SW 1271 (cell line): ENCODE measurements around the gene TBX5.

Source experiments
- DNase-seq, 2 experiments: peaks; one replicate each; lab custom pipeline; 2025; lab: John Stamatoyannopoulos, UW

The TBX5 gene

DNA sequence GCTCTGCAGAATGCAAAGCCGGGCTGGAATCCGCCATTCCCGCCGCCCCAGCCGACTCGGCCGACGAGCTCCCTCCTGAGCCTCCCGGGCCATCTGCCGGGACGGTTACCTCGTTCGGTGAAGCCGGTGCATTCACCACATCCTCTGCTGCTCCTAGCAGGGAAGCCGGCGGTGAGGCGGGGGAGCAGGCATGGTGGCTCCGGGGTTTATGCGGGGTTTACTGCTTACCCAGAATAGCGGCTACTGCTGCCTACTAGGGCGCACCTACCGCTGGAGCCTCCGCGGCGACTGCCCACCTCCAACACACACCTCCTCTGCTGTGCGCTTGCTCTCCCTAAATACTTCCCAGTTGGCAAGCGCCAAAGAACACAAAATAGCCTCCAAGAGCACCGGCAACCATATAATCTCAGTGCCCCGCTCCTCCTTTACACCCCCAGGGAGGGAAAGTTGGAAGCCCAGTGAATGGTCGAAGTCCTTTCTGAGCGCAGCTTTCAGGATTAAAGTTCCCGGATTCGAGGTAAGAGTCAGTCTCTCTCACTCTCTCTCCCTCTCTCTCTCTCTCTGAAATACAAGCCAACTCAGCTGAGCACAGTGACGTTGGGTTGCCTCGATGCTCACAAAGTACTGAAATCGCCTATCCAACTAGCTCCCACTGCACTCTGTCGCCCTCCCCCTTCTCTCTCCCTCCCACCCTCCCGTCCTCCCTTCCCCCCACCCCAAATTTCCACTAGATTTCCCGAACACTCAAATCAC lies at the start of gene TBX5:
Gene TBX5 (minus strand): TSS at position 626 of the 753 bp plus-strand sequence. CDS start 2,246 bp downstream, outside the sequence.
- no peak for DNase-seq

DNA sequence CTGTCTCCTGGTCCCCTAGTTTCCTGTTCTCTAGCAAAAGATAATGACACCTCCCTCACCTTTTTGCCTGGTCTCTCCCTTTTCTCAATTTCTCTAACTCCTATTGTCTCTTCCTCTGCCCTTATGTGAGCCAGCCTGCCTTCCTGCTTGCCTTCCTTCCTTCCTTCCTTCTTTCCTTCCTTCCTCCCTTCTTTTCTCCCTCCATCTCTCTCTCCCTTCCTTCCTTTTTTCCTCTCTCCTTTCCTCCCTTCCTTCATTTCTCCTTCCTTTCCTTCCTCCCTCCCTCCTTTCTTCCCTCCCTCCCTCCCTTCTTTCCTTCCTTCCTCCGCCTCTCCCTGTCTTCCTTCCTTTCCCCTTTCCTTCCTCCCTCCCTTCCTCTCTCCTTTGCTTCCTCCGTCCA lies 45.7 kb upstream of the TBX5 start:
- DNase-seq, result no peak

DNA sequence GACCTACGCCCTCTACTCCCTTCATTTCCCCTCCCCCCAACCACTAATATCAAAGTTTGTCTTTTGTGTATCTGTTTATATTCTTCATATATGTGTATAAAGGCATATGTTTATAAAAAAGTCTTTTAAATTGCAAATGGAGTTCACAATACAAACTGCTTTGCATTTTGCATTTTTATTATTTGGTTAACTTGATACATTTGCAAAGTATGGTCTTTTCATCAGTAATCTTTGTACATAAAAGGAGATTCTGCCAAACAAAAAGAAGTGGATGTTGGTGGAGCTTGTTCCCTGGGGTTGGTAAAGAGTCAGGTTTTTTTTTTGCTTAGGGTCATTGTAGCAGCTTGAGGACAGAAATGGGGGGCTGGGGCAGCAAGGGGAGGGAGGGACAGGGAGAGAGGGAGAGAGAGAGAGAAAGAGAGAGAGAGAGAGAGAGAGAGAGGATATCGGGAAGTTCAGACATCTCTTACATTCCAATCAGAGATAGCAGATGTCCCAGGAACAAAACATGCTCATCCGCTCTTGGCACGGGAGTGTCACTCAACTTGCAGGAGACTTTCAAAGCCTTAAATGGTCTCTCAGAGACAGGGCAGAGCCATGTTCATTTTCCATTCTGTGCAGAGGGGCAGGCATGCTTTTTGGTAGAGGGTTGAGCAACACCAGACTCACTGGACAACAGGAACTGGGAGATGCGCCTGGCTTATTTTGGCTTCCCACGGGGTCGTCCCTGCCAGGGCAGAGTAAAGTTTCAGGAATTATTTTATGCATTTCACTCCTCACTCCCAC lies 44.8 kb upstream of the TBX5 start:
- no peak for DNase-seq

DNA sequence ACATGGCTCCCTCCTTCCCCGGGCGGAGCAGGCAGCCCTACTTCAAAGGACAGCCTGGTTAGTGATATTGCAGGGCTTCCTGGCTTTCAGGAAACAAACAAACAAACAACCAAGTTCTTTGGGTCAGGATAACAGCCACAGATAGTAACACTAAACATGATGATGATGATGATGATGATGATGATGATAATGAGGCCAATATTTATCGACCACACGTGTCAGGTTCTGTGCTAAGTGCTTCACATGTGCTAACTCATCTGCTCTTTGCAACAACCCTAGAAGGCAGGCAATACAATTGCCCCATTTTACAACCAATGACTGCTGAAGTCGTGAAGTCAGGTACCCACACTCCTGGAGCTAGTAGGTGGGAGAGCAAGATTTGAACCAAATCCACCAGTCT lies 44.1 kb upstream of the TBX5 start:
- no peak for DNase-seq

DNA sequence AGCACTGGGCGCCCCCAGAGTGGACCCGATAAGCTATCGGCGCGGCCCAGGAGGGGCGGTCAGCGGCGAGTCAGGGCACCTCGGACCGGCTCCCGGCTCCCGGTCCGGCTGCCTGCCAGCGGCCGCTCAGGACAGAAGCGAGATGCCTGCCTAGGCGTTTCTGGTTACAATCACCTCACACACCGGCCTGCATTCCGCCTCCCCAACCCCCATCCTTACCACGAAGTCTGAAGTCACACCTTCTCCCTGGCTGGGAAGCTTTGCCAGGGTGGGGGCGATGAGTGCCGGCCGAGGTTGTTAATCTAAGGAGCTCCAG lies 42.6 kb upstream of the TBX5 start:
- DNase-seq, result no peak

DNA sequence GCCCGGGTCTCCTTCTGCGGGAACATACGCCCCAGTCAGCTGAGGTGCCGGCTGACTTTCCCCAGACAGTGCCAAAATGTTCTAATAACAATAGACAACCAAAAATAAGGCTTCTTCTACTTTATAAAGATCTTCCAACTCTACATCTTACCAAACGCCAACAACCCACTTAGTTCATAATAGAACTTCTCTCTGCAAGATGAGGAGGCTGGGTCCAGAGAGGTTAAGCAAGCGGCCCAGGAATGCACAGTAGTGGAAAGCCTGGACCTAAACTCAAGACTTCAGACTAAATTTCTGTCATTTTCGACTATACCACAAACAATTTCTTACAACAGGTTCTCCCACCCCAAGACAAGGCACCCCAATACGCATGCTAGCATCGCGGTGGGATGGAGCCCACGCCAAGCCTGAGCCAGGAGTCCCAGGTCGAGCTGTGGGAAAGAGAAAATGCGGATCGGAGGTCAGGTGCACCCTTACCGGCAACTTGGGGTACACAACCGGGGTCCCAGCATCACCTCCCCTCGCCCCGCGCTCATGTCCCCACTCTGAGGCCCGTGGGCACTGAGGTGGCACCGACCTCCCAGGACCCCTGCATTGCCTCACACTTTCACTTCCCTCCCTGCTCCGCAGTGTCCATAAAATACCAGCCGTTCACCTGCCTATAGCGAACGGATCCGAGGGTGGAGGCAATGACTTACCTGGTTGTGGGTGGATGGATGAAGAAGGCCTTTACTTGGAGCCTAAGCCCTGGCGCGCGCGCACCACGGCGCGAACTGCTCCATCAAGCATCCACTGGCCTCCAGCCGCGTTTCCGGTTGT lies 42.1 kb upstream of the TBX5 start:
- no peak for DNase-seq

DNA sequence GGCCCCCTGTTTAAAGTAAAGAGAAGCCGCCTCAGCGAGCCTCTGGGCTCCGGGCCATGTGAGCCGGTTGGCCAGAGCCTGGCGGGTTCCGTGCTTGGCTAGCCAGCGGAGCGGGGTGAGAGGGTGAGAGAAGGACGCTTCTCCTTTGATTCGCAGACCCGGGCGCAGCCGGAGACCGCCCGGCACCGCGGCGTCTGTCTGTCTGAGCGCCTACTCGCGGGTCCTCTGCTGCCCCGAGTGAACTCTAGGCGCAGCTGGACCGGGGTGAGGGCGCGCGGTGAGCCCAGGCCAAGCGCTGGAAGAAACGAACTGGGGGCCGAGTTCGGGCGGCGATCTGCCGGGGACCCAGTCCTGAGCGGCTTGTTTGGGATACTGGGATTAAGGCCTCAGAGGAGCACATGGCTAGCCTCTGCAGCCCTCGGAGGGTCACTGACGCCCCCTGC lies 41.4 kb upstream of the TBX5 start:
- DNase-seq, result no peak

DNA sequence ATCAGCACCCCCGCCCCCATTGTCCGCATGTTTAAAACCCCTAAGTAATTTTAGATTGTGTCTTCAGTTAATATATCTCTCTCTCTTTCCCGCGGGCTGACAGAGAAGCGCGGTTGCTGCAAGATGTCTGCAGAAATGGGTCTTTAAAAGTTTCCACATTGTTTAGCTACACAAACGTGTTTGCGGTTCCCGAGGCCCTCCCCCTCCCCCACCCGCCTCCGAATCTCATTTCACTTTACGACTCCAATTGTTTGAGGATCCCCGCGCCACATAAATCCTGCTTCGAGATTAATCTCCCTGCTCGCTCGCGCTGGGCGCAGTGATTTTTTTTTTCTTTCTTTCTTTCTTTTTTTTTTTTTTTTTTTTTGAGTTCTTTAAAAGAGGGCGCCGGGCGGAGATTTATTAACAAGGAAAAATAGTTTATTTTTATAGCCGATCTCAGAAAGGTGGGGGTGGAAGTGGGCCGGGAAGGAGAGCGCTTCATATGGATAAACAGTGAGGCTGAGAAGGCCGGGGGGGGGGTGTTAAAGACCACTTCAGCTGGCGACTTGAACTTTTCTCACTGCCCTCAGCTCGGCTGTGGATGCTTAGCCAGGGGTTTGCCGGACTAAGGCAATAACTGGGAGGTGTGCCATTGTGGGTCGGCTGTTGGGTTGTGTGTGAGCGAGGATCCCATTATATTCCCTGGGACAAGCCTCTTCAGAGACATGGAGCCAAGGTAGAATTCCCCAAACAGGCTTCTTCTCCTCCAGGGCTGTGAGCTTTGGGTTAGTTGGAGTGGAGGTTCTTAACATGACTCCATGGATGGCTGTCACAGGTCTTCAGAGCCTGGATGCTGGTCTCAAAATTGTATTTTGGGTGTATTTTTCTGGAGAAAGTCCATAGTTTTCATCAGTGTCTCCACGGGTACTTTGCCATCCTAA lies 39.7 kb upstream of the TBX5 start:
- DNase-seq, result no peak

DNA sequence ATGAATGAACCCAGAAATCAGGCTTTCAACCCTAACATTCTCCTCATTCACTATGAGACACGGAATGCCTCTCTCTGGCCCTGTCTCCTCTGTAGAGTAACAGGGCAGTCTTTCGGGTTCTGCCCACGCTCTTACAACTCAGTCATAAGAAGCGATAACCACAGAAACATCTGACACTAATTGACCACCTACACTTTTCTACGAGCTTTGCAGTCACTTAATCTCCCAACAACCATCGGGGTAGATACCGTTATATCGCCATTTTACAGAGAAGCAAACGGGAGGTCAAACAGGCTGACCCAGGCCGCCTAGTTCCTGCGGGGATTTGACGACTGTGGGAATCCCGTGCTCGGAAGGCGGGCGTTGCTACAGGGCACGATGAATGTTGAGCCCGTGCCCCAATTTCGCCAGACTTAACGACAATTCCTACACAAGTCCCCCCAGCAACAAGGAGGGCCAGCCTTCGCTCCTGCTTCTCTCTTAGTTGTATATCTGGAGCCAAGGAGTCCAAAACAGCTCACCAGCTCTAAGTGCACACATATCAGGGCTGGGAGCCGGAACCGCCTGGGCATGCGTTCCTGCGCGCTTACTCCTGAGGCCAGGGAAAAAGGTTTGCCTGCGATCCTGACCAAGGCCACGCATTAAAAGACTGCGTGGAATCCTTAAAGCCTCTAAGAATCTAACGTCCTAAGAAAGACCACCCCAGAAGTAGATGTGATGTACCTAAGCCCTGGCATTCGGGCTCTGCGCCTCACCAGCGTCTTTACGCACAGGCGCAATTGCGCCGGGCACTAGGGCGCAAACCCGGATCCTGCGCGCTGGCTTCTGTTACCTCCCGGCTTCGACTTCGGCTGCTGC lies 38.7 kb upstream of the TBX5 start:
- DNase-seq, result no peak

DNA sequence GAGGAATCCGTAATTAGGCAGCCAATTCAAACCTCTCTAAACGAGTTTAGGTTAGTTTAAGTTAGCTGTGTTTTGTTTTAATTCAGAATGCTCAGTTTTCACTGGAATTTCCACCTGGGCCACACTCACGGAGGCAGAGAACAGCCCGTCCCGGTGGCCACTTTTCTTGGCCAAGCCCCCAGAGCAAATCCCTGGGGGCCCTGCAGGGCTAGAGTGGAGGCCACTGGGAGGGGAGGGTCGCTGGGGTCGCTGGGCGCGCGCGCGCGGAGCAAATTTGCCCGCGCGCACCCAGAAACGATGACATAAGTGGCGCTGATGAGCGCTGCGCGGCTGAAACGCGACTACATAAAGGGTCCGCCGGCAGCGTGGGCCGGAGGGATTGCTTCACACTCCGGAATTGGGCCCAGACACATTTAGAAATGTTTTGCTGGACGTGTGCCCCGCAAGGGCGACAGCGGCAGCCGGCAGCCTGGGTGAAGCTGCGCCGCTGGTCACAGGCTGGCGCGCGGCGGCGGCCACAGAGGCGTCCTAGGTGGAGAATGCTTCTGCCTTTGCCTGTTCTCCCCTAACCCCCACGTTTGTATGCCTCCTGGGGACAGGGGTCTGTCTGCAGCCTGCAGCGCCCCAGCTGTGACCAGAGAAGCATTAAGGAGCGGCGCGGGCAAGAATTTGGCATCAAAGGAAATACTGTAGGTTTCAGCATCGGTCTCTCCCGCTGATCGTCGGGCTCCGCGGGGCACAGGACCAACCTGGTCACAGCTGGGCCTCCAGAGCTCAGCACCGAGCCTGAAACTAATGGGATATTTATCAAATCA lies 37.9 kb upstream of the TBX5 start:
- DNase-seq, result no peak

DNA sequence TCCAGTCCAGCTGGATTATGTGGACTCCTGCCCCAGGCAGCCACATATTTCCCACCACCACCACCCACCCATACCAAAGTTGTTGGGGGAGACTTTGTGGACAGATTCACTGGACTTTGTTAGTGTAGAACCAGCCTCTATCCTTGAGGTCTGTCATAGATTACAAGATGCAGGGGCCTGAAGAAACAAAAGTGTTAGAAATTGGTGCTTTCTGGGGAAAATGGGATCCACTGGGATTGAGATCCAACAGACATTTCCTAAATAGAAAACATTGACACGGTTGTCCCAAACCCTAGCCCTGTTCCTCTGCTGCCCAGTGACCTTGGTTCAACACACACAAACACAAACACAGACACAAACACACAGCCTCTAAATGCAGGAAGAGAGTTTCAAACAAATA lies 36.6 kb upstream of the TBX5 start:
- no peak for DNase-seq

DNA sequence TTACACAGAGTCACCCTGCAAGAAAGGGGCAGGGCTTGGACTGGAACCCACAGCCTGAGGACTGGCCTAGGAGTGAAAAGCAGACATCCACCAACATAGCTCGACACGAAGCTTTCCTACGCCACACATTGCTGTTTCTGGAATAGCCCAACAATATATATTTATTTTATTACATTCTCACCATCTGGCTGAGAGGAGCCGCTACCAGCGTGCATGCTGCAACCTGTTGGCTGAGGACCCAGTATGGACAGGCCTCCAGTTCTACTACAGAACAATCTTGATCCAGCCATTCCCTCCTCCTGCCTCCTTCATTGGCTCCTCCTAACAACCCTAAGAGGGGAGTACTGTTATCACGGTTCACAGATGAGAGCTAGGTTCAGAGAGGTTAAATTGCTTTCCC lies 35.6 kb upstream of the TBX5 start:
- DNase-seq, result no peak

DNA sequence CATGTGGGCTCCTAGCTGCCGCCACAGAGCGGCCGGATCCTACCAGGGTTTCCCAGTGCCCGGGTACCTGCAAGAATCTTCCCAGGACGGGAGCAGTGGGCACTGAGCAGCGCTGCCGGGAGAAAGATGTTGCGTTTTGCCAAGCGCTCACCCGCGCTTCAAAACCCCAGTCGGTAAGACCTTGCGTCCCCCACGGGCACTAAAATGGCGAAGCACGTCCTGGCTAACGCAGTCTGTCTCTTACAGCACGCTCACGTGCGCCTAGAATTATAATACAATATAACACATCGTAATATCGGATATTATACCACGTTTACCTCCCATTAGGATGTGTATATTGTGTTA lies 35.1 kb upstream of the TBX5 start:
- no peak for DNase-seq

DNA sequence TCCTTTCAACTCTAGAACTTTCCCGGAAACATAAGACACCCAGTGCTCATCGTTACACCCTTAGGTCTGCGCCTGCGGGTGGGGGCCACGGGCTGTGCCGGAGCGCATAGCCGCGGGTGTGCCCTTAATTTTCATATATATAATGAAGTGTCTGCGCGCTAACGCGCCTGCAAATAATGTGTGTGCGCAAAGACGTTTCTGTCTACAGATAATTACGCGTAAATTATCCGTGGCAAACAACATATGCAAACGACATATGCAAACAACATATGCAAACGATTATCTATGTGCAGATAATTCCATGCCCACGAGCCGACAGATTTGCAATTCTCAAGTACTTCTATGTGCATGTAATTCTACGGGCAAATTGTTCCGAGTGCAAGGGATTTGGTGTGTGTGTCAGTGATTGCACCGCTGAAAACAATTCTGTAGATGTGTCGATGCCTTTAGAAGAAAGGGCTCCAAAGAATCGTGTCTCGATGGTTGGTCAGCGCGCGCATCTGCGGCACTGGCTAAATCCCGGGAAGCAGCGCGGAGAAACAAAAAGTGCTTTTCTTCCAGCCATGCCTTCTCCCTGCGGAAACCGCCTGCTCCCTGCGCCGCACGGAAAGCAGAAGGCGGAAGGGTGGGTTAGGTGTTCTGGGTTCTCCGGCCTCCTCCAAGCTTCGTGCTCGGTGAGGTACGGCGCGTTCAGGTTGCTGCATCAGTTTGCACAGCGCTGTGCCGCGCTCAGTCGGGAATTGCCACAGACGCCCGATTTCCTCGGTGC lies 34.5 kb upstream of the TBX5 start:
- no peak for DNase-seq

DNA sequence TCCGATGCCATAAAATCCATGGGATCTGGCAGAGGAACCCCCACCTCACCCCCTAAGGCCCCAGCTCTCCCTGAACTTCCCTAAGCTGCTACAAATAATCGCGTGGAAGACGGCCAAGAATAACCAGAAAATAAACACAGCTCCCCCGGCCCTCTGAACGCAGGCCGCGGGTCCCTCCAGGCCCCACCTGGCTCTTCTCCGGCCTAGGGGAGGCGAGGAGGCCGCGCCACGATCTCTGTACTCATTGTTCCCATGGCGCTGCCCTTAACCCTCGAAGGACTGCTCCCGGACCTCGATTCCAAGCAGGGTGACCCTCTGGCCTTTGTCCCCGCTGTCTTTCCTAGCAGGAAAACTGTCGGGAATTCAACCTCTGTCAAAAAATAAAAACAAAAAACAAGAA lies 33.9 kb upstream of the TBX5 start:
- no peak for DNase-seq

DNA sequence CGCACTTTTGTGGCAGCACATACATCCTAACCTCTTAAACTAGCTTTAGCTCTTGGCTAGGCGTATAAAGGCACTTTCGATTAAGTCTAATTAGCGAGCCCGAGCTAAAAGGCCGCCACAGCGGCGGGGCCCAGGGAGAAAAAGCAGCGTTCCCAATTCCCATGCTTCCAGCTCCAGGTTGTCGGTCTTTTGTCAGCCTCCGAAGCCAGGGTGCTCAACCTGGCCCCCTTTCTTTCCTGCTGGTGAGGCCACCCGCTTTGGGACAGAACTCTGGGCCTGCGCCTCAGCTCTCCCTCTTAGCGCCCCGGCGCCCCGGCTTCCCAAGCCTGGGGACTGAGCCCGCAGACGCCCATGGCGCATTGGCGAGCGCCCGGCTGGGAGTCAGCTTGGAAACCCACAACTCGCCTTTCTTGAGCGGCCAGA lies 33.3 kb upstream of the TBX5 start:
- no peak for DNase-seq

DNA sequence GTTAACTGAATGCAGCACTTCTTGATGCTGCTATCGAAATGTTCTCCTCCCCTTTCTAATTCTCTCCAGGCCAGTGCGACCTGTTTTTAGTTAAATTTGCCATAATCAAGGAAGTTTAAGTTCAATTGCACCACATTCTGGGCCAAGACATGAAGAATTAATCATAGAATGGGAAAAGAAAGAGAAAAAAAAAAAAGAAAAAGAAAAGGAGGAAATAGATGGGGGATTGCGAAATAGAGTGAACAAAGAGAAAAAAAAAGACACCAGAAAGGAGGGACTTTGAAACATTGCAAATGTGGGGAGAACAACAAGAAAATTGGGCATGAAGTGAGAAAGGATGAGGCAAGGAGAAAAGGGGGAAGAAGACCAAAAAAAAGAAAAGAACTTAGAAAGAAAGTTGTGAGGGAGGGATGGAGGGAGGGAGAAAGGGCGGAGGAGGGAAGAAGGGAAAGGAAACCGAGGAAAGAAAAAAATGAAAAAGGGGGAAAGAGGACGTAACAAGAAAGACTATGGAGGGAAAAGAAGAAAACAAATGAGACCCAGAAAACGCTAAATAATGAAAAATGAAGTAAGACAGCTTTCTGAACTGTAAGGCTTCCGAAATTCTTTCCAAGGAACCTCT lies 32.8 kb upstream of the TBX5 start:
- no peak for DNase-seq

DNA sequence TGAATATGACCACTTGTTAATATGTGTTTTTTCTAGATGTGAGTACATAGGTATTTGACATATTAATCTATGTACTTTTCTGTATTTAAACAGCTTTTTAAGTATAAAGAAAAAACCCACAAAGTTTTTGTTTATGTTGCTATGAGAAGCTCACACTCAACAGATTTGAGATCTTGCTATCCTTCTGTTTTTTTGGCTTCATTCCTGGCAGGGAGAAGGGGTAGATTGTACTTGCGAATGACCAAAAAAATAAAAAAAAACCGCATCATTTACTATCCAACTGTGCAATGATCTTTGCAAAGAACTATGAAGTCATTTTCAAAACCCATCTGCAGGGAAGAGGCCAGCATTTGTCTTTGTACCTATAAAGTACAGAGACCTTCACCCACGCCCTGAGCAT lies 28.4 kb upstream of the TBX5 start:
- no peak for DNase-seq

DNA sequence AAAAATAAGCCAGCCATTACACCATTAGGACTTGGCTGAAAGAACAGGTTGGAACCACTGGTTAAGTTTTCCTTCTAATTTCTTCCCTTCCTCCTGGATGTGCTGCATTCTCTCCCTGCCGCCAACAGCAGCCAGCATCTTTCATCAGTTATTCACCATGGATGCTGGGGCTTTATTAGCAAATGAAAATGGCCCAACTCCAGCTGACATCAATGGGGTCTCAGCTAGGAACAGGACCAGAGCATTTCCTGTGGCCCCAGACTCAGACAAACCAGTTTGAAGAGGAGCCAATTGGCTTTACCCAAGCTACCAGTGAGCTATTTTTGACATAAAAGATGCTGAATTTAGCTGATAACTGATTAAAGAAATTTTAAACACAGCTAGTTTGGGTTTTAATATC lies 26.0 kb upstream of the TBX5 start:
- DNase-seq, result no peak
